ELR (cell line): ENCODE measurements around the gene KCNK5.

Experiments used
- DNase-seq: peaks from one replicate; pipeline ENCODE4 v3.0.0-alpha.2; 2015; ENCODE audit warnings: low read depth

KCNK5 gene

GRCh38 chr6:39240155-39240757, 11.0 kb upstream of the KCNK5 start:
- no peak for DNase-seq

DNA sequence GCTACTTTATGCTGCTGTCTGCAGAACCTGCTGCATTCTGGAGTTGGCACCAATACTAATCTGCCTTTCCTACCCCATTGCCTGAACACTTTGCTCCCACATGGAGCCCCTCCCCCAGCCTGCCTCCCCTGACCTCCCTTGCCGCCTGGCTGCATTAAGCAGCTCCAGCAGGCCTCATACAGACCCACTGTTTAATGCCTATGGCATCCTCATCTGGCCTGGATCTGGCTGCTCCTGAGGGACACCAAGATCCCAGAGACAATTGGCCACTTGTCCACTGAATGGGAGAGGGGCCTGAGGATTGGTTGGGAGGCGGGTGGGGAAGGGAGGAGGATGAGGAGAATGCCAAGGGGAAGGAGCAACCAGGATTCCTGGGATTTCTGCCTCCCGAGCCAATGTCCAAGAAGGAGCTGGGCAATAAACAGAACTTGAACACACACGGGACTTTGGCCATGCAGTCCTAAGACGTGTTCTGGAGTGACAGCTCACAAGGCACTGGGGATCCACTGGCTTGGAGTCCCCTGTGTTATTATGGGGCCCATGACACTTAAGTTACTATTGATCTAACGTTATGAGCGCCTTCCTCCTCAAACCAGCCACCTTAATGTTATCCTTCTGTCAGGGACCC, 10.4 kb upstream of the KCNK5 start:
- no peak for DNase-seq

DNA sequence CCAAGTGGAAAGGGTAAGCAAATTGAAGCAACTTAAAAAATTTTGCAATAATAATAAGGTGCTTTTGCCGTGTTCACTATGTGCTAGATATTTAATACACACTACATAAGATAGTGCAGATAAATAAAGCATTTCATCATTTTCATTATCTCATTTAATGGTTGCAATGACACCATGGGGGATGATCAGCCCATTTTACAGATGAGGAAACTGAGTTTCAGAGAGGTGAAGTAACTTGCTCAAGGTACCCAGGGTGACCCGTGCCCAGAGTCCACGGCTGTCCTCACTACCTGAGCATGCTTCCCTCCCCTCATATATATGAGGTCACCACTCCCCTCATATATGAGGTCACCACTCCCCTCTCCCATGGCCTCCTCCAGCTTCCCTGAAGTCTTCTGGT, 7.5 kb upstream of the KCNK5 start:
- no peak for DNase-seq

- no peak for DNase-seq
Measured at GRCh38 chr6:39233333-39233732, 4.1 kb upstream of the KCNK5 start.

DNA sequence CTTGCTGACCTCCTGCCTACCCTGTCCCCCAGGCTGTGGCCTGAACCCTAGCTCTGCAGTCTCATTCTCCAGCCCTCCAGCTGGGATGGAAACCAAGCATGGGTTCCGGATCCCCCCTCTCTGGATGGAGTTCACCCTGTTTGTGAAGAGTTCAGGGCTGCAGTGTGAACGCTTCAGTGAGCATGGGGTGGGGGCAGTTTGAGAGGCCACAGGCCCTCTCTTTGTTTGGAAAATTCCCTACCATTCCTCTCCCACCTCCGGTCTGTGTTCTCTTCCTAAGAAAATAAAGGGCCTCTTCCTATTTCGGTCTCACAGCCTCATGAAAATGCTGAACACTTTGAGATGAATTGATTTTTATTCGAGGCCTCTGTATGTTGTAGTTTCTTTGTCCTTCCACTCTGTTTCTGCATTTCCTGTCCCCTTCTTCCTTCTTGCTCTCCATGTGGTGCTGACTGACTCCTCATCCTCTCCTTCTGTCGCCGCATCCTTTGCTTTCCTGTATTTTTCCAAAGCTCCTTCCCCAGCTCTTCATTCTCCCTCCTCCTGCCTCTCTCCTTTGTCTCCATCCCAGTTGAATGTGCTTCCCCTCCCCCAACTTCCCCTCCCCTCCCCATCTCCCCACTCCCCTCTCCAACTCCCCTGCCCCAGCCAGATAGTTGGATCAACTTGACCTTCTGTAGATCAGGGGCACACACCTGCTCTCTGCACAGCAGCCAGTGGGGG, 2.4 kb upstream of the KCNK5 start:
- no peak for DNase-seq

DNA sequence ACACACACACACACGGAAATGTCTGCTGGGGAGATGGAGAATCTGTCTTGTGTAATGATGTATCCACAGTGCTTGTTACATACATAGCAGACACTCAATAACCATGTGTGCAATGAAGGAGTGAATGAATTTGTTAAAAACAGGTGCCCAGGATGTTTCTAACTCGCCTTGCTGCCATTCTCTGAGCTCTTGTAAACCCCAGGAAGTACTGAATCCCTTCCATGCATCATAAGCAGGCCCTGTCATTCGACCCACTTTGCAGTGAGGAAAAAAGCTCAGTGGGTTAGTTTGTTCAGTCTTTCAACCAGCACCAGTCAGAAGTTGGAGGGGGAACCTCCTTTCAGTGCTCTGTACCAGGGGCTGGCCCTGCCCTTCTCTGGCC, 1.4 kb upstream of the KCNK5 start:
- DNase-seq, result no peak

- no peak for DNase-seq
Measured at GRCh38 chr6:39228111-39228971, 934 bp downstream of the KCNK5 start.

DNA sequence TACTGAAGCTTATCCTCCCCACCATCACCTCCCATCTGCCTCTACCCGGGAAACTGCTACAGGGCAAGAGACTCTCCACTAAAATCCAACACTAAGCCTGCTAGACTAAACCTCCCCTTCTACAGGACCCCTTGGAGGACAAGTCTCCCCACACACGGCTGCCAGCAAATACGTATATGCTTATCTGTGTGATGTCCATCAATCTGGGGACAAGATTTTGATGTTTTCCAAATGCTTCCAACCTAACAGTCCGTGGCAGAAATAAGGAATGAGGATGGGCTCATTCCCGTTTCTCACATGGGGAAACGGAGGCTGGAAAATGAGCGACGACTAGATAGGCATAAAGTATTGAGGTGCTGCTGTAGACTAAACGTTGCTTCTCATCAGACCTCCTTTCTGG, 1.8 kb downstream of the KCNK5 start:
- no peak for DNase-seq

GRCh38 chr6:39226639-39227329, 2.5 kb downstream of the KCNK5 start:
- DNase-seq, result no peak

DNA sequence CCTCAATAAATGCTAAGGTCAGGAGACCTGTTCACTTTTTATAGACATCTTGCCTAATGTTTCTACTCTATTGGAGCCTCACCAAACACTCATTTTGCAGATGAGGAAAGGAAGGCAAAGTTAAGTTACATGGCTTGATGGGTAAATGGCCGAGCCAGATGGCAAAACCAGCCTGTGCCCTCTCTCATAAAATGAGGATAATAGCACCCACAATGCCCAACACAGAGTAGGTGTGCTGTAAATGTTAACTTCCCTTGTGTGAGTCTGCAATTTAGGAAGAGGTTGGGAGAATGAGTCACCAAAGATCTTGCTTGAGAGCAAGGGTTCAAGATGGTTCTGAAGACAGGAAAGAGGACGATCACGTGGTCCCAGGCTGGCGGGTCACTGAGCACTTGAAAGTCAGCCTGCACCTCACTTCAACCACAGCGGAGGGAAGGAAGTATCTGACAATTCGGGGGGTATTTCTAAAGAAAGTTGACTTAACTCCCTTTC, 3.3 kb downstream of the KCNK5 start:
- DNase-seq, result no peak

DNA sequence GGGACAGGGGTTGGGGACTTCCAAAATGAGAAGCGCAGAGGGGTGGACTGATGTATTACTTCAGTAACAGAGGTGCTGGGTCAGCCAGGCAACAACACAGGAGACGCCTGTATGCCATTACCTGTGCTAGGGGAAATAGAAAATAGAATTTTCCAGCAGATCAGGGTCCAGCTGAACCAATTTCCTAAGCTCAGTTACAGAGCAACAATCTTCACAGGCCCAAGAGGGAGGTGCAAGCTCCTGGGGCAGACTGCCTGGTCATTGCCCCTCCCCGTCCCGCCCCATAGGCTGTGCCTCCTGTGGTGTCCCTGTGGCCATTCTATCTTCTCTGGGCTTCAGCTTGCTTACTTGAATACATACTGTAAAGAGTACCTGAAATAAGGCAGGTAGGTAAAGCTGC, 3.7 kb downstream of the KCNK5 start:
- DNase-seq, result no peak

DNA sequence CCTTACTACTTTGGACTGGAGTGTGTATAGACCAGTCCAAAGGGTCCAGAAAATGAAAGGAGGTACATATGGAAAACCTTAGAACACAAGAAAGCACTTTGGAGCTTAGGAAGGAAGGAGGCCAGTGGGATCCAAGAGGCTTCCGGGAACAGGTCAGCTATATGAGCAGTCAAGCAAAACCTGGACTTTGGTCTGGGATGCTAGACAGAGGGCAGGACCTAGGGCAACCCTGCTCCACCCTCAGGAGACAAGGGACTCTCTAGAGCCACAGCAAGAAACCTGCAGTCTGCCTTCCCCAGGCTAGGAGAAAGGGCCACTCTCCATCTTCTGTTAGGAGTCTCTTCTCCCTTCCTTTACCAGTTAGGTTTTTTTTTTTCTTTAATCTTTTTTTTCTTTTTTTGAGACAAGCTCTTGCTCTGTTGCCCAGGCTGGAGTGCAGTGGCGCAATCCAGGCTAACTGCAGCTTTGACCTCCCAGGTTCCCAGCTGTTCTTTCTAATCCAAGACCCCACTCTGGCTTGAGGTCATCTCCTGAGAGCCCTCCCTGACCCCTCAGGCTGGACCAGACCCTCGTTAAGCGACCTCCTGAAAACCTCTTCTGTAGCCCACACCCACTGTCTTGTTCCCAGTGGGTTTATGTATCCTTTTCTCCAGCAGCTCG, 4.6 kb downstream of the KCNK5 start:
- no peak for DNase-seq

- no peak for DNase-seq
Measured at GRCh38 chr6:39224011-39224410, 5.3 kb downstream of the KCNK5 start.

GRCh38 chr6:39223555-39223954, 5.7 kb downstream of the KCNK5 start:
- DNase-seq, result no peak

- no peak for DNase-seq
Measured at GRCh38 chr6:39223061-39223460, 6.2 kb downstream of the KCNK5 start.

- no peak for DNase-seq
Measured at GRCh38 chr6:39221779-39222641, 7.3 kb downstream of the KCNK5 start.

DNA sequence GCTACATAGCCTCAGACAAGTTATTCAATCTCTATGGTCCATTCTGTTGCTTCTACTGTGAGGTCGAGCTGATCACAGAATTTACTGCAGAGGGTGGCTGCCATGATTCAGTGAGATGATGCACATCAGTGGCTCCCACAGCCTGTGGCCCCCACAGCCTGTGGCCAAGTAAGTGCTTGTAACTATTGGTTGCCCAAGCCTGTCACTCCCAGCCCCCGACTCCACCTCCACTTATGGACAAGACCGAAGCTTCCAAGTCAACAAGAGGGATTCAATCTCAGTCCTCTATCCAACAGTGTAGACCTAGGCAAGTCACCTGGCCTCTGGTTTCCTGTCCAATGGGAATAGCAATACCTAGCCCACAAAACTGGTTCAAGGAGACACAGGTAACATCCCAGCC, 8.2 kb downstream of the KCNK5 start:
- no peak for DNase-seq

GRCh38 chr6:39218868-39219567, 10.3 kb downstream of the KCNK5 start:
- no peak for DNase-seq

DNA sequence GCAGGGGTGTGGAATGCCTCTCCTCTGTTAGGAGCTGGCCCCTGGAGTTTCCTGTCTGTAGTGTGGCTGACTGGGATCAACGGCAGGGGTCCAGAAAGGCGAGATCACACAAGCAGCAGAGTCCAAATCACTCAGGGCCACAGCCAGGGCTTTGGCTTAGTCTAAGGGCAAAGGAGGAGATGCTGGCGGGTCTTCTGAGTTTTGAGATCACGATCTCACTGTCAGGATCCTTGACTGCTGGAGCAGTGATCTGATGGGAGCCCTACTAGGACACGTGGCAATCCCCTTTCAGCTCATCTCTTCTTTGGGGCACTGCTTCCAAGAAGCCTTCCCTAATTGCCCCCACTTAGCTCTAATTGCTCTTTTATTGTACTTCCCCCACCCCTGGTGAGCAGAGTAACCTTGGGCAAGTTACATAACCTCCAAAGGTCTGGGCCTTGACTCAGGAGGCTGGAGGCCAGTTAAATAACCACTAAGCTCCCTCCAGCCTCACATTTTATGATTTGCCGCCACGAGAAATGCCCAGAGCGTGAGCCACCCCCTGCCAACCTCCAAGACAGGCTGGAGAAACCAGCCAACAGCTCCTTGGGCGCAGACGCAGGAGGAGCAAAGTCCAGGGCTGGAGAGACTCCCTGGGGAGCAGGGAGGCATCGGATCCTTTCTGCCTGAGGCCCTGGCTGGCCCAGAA, 12.0 kb downstream of the KCNK5 start:
- no peak for DNase-seq
